Left lung (tissue), 10 donors: ENCODE results near the gene C1QTNF1. TPM values are rescaled to one million over a fixed set of nuclear protein-coding genes. Genes with fewer than 3 reads are reported as not detected.

Experiments used
- ATAC-seq: fragments of 200-7000 bp; cut with Tn5 transposase; one replicate; pipeline ENCODE4 v1.9.1; 2020; ENCODE audit warnings: moderate library complexity
- DNase-seq, 4 donors: peaks; one replicate each; pipeline ENCODE4 v3.0.0-alpha.2; 2013 to 2020
- H3K27ac ChIP-seq, 2 donors: fragments of 200-600 bp; sonication (generic) in 1 of 2; one replicate each; pipeline versions ENCODE4 v1.5.0 to v1.8.0; 2020 to 2021
- H3K27me3 ChIP-seq, 2 donors: fragments of 200-600 bp; sonication (generic) in 1 of 2; one replicate each; pipeline versions ENCODE4 v1.5.0 to v1.8.0; 2020 to 2021
- H3K36me3 ChIP-seq, 2 donors: fragments of 200-600 bp; sonication (generic) in 1 of 2; one replicate each; pipeline versions ENCODE4 v1.5.0 to v1.8.0; 2020 to 2021
- H3K4me1 ChIP-seq, 2 donors: fragments of 200-600 bp; one replicate each; pipeline ENCODE4 v1.8.0; 2021
- H3K4me3 ChIP-seq, 2 donors: fragments of 200-600 bp; sonication (generic) in 1 of 2; one replicate each; pipeline versions ENCODE4 v1.5.0 to v1.8.0; 2020 to 2021; ENCODE audit warnings: mild to moderate bottlenecking in 1 of 2
- H3K9me3 ChIP-seq, 2 donors: fragments of 200-600 bp; sonication (generic) in 1 of 2; one replicate each; pipeline versions ENCODE4 v1.5.0 to v1.8.0; 2020 to 2021
- intact Hi-C, 2 donors: fragments of 100-400 bp; cut with DNase I; formaldehyde crosslinking; loops; one replicate each; pipeline versions ENCODE4 v1.11.2 to v1.14.2; 2022
- polyA plus RNA-seq, 6 donors: library from polyadenylated mRNA; unstranded; fragments of 120-200 nt; gene quantifications; one replicate each; pipeline ENCODE4 v1.2.1, GENCODE V29; 2013; ENCODE audit not compliant: insufficient read length in 6 of 6
- total RNA-seq, 2 donors: library from RNA; stranded (reverse); fragmentation: NEBNext Ultra II Directional; extraction: Animal tissue kit (Norgen Biotek cat#: 25700); gene quantifications; one replicate each; pipeline ENCODE4 v1.2.1, GENCODE V29; 2021
- TF ChIP-seq, protein P1 (sequence below), 2 donors: fragments of 200-600 bp; sonication (generic) in 1 of 2; IDR thresholded peaks; one replicate each; pipeline versions ENCODE4 v1.5.0 to v1.8.0; 2021; ENCODE audit warnings: antibody characterized with exemption in 2 of 2
- donor health status: DM: no; HTN: yes; CAD: no.
- donor health status: DM: no; HTN: no; CAD: no.

The C1QTNF1 gene
- total and polyA plus RNA-seq, 8 donors, result 1.4 to 31.4 (median 2.2) TPM

- TF ChIP-seq, protein P1, sequence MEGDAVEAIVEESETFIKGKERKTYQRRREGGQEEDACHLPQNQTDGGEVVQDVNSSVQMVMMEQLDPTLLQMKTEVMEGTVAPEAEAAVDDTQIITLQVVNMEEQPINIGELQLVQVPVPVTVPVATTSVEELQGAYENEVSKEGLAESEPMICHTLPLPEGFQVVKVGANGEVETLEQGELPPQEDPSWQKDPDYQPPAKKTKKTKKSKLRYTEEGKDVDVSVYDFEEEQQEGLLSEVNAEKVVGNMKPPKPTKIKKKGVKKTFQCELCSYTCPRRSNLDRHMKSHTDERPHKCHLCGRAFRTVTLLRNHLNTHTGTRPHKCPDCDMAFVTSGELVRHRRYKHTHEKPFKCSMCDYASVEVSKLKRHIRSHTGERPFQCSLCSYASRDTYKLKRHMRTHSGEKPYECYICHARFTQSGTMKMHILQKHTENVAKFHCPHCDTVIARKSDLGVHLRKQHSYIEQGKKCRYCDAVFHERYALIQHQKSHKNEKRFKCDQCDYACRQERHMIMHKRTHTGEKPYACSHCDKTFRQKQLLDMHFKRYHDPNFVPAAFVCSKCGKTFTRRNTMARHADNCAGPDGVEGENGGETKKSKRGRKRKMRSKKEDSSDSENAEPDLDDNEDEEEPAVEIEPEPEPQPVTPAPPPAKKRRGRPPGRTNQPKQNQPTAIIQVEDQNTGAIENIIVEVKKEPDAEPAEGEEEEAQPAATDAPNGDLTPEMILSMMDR (IDR thresholded peaks at IDR 0.05), result no peak
- intact Hi-C loops, result no loop called here
- H3K36me3 ChIP-seq, result peaks cover 0 to 67% of the 10 kb centered on the region in 2 donors
- ATAC-seq (no peak), DNase-seq (no peak)
- no peak overlapping the region for H3K4me3 ChIP-seq
- H3K27me3 ChIP-seq, result no peaks in the 10 kb centered on the region
- H3K9me3 ChIP-seq, result no peaks in the 10 kb centered on the region
- no peak overlapping the region for H3K27ac ChIP-seq
- H3K4me1 ChIP-seq, result peaks cover under 1 to 13% of the 10 kb centered on the region in 2 donors
Measured at GRCh38 chr17:79000396-79001189, 23.4 kb upstream of the C1QTNF1 start.

DNA sequence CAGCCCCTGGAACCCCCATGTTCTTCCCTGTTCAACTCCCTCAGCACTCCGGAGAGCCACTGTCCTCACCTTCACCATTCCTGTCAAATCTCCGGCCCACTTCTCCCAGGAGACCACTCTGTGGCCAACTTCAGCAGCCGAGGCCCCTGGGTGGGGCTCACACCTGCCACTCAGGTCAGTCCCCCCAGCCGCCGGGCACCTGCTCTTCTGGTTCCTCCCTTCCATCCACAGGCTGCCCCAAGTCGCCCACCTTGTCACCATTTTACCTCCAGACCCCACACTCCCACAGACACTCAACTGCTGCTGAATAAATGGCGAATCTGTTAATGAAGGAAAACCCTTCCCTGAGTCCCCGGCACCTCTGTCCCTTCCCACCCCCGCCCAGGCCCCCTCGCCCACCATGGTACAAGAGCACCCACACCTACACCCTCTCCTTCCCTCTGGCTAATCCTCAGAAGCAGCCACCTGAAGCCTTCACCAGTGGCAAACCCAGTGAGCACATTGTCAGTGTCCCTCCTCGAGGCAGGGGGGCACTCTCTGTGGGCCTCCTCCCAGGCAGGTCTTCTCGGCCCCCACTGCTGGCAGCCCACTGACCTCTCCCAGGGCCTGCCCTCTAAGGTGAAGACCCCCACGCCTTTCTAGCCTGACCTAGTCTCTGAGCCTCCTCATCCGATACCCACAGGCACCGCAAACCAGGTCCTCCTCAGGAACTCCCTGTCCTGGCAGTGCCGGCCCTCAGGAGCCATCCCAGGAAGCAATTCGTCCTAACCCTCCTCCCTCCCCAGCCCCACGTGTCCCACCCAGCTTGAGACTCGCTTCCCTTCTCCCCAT lies 22.6 kb upstream of the C1QTNF1 start:
- no peak overlapping the region for H3K27ac ChIP-seq
- ATAC-seq (no peak), DNase-seq (no peak)
- peaks cover 3 to 19% of the 10 kb centered on the region in 2 donors for H3K4me1 ChIP-seq
- no peaks in the 10 kb centered on the region for H3K9me3 ChIP-seq
- H3K4me3 ChIP-seq, result no peak overlapping the region
- TF ChIP-seq, protein P1 (IDR thresholded peaks at IDR 0.05), result no peak
- intact Hi-C loops, result no loop called here
- no peaks in the 10 kb centered on the region for H3K27me3 ChIP-seq
- H3K36me3 ChIP-seq, result peaks cover 0 to 59% of the 10 kb centered on the region in 2 donors

GRCh38 chr17:79002291-79002690 lies 21.7 kb upstream of the C1QTNF1 start:
- Histone ChIP-seq H3K4me3 (no peak overlapping the region), H3K9me3 (no peaks in the 10 kb centered on the region), H3K36me3 (peaks cover 0 to 50% of the 10 kb centered on the region in 2 donors), H3K27ac (no peak overlapping the region), H3K27me3 (no peaks in the 10 kb centered on the region), H3K4me1 (peaks cover 3 to 22% of the 10 kb centered on the region in 2 donors)
- ATAC-seq (no peak), DNase-seq (no peak)
- TF ChIP-seq, protein P1 (IDR thresholded peaks at IDR 0.05), result no peak
- intact Hi-C loops, result no loop called here

DNA sequence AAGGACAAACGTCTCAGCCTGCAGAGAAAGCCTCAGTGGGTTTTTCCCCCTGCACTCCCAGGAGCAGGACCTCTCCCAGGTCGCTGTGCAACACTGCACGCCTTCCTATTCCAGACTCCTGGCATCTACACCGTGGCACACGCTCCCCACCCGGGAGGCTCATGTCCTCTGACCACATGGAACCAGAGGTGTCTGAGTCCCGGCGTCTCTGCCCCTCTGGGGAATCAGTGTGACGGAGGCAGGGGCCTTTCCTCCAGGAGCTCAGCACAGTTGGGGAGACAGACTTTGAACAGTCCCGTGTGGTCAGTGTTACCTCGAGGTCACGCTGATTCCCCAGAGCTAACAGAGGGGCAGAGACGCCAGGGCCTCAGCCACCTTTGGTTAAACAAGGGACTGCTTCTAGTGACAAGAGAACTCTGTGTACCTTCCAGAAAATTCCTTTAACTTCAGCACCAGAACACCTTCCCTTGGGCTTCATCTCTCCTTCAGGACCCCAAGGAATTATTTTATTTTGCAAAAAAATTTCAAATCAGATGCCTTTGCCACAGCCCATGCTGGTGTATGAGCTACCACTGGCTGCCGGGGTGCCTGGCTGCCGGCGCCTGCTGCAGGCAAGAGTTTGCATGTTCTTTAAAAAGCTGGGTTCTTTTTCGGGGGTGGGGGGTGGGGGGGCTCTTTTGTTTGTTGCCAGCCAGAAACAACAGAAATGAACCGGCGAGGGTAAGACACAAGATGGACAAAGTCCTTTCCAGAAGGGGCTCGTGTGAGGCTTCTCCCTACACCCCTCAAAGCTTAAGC lies 21.0 kb upstream of the C1QTNF1 start:
- no peak overlapping the region for H3K4me3 ChIP-seq
- intact Hi-C loops, result no loop called here
- no peak overlapping the region for H3K27ac ChIP-seq
- peaks cover 0 to 43% of the 10 kb centered on the region in 2 donors for H3K36me3 ChIP-seq
- peaks cover 9 to 29% of the 10 kb centered on the region in 2 donors for H3K4me1 ChIP-seq
- H3K9me3 ChIP-seq, result no peaks in the 10 kb centered on the region
- TF ChIP-seq, protein P1 (IDR thresholded peaks at IDR 0.05), result no peak
- H3K27me3 ChIP-seq, result no peaks in the 10 kb centered on the region
- DNase-seq (no peak), ATAC-seq (no peak)
